Hair follicle dermal papilla cell (primary cell): ENCODE data around the gene SCGB3A2. TPM values are rescaled to one million over a fixed set of nuclear protein-coding genes. Genes with fewer than 3 reads are reported as not detected.

Experiments used
- total RNA-seq: library from RNA; depleted of rRNA; stranded (reverse); fragments of >200 nt; gene quantifications from 2 replicates; pipeline ENCODE4 v1.2.3, GENCODE V29; 2012

SCGB3A2 gene, protein sequence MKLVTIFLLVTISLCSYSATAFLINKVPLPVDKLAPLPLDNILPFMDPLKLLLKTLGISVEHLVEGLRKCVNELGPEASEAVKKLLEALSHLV
- not detected in 2 replicates for total RNA-seq

DNA sequence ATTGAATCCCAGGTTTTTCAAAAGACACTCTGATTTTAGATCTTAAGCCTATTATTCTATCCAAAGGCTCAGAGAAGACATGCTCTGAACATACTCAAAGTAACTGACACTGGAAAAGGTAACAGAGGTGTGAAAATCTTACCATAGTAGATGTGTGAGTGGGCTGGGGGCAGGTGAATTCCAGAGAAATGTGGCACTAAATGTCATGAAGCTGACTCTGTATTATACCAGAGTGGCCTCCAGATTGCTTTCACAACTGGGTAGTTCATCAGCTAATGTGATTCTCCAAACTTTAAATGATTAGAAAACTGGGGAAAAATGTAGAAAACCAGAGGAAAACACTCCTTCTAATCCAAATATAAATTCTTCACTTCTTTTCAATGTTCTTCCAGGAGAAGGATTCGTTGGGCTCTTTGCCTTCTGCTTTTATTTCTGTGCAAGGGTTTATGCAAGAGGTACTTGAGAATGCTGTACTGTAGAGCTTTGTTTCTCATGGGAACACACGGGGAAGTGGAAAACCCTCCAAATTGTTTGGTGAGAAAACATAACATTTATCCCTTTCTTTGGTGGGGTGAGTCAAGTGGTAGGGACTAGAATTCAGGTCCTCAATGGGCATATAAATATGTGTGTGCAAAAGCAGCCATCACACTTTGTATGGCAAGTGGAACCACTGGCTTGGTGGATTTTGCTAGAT lies at the start of gene SCGB3A2:
Gene SCGB3A2 (plus strand): TSS at position 646 of the 694 bp plus-strand sequence. CDS start 93 bp downstream, outside the sequence.

DNA sequence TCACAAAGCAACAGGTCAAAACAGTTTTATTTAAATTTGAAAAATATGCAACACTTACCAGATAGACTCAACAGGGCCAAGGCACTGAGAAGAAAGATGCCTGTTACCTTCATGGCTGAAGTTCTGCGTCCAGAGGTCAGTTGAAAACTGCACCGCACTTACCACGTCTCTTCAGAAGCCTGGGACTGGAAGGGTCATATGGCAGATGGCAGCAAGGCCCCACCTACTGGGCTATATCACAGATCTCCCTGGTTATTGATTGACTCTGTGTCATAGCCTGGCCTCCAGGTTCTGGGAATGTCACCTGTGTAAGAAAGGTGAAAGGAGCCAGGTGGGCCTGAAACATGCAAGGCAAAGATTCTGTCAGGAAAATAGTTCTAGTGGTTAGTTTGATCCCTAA lies 47.0 kb upstream of the SCGB3A2 start, which contains the start of gene SPINK1:
Gene SPINK1 (minus strand): TSS at position 207 of the 400 bp plus-strand sequence. CDS start 94 bp downstream, at position 113.

DNA sequence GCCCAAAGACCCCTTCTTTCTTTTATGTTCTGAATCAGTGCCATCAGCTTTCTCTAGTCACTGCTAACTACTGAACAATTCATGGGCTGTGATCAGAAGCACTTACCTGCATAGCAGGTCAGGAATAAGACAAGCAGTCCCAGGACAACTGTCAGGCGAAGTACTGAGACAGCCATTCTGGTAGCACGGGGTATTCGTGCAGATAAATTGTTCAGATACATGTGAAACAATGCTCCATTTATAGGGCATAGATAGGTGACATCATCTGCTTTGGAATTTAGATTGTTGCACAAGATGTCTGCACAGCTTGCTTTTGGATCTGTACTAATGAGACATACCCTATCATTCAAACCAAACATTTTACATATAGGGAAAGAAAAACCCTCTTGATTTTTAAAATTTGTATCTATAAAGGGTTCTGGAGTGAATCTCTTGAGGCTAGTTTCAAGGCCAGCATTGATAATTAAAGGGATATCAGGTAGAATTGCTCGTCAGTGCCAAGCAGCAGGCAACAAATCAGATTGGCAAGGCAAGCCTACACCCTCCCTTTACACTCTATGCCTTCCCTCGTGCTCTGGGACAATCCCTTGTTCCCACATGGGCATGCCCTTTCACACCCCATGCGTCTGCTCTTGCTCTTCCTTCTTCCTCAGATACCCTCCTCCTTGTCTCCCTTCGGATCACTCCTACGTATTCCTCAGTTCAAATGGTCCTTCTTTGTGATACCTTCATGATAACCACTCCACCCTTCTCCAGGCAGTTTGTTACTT lies 28.0 kb downstream of the SCGB3A2 start, which contains the start of gene C5orf46:
Gene C5orf46 (minus strand): TSS at position 213 of the 770 bp plus-strand sequence. CDS start 37 bp downstream, at position 176.

Other genes with a start within 250 kb of the SCGB3A2 start
- gene JAKMIP2, start 96.0 kb upstream of the SCGB3A2 start, total RNA-seq, result 7.8 and 8.1 TPM in 2 replicates
- not detected in 2 replicates for gene SPINK1, start 47.0 kb upstream of the SCGB3A2 start, total RNA-seq
- gene C5orf46, start 27.8 kb downstream of the SCGB3A2 start, total RNA-seq, result 0.49 TPM in 1 of 2 replicates, not detected in the other
- gene SPINK5, start 185.3 kb downstream of the SCGB3A2 start, total RNA-seq, result under 0.01 TPM in 1 of 2 replicates, not detected in the other